Measurements from ENCODE around the gene OMP.

GRCh38 chr11:77115956-77116355 lies 13.3 kb downstream of the OMP start:
- no peak for TF ChIP-seq FOXM1 (IDR thresholded peaks at IDR 0.05; ENCODE audit: borderline replicate concordance)
- no peak for TF ChIP-seq FOXK2 (IDR thresholded peaks at IDR 0.05)
- TF ChIP-seq BHLHE40 (IDR thresholded peaks at IDR 0.05; ENCODE audit: borderline replicate concordance) = no peak
- no peak for TF ChIP-seq ELF4 (IDR thresholded peaks at IDR 0.05)
- no peak for TF ChIP-seq LEF1 (IDR thresholded peaks at IDR 0.05; ENCODE audit: borderline replicate concordance)
- no peak for TF ChIP-seq HDGF (IDR thresholded peaks at IDR 0.05; ENCODE audit: borderline replicate concordance)
- TF ChIP-seq L3MBTL2 (conservative IDR thresholded peaks at IDR 0.05) = no peak
- no peak for TF ChIP-seq ZNF384 (IDR thresholded peaks at IDR 0.05)
- no peak for TF ChIP-seq ARNT (IDR thresholded peaks at IDR 0.05)
- no peak for TF ChIP-seq SP1 (IDR thresholded peaks at IDR 0.05)
- TF ChIP-seq TARDBP (IDR thresholded peaks at IDR 0.05) = no peak
- TF ChIP-seq, protein P1, sequence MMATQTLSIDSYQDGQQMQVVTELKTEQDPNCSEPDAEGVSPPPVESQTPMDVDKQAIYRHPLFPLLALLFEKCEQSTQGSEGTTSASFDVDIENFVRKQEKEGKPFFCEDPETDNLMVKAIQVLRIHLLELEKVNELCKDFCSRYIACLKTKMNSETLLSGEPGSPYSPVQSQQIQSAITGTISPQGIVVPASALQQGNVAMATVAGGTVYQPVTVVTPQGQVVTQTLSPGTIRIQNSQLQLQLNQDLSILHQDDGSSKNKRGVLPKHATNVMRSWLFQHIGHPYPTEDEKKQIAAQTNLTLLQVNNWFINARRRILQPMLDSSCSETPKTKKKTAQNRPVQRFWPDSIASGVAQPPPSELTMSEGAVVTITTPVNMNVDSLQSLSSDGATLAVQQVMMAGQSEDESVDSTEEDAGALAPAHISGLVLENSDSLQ (IDR thresholded peaks at IDR 0.05) = no peak

Data from HEK293T (cell line).